ENCODE data around the gene ZNF787. TPM values are rescaled to one million over a fixed set of nuclear protein-coding genes. Genes with fewer than 3 reads are reported as not detected.

Gene ZNF787
- polyA plus RNA-seq, 3 donors, result 1.2 to 16.2 (median 1.8) TPM

DNA sequence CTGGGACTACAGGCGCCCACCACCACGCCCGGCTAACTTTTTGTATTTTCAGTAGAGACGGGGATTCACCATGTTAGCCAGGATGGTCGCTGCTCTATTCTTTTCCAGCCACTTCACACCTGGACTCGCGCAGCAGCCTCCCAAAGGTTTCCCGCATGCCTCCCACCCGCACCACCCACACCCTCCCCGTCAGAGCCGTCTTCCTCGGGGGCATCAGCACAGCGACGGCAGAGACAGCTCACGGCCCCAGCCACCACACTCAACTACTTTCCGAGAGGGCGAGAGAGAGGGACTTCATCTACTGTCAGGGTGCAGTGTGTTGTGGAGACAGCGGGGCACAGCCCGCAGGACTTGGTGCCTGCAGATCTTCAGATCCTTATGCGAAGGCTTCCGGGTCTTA, 5.6 kb downstream of the ZNF787 start:
- Histone ChIP-seq H3K4me3 (replicated peaks in 1 of 3; ENCODE audit: low read depth in 2 of 3, low read length in 3 of 3) (no peak overlapping the region), H3K9me3 (replicated peaks in 1 of 2; ENCODE audit: control insufficient read depth in 1 of 2, insufficient read depth in 1 of 2, low read length in 2 of 2) (no peaks in the 10 kb centered on the region), H3K4me1 (ENCODE audit: control insufficient read depth in 1 of 2, insufficient read depth in 2 of 2, low read length in 2 of 2) (peaks cover 66 to 91% of the 10 kb centered on the region in 2 donors), H3K9ac (ENCODE audit: insufficient read depth, low read length, poor library complexity, severe bottlenecking) (no peak overlapping the region), H3K36me3 (replicated peaks in 1 of 2; ENCODE audit: control insufficient read depth in 1 of 2, insufficient read depth in 2 of 2, low read length in 2 of 2) (peaks cover 0 to 20% of the 10 kb centered on the region in 2 donors), H3K27me3 (ENCODE audit: control insufficient read depth in 2 of 2, insufficient read depth in 2 of 2, low read length in 2 of 2) (no peaks in the 10 kb centered on the region), H3K79me2 (ENCODE audit: insufficient read depth, low read length) (peaks cover 98% of the 10 kb centered on the region), H3K4me2 (replicated peaks; ENCODE audit: extremely low read depth, low read length, poor library complexity, severe bottlenecking) (no peak overlapping the region), H2AFZ (ENCODE audit: insufficient read depth, low read depth, low read length, poor library complexity, severe bottlenecking) (no peak overlapping the region), H4K20me1 (ENCODE audit: insufficient read depth, low read length) (peaks cover 97% of the 10 kb centered on the region), H3K27ac (ENCODE audit: low read depth in 1 of 2, low read length in 2 of 2) (no peak overlapping the region)
- peaks cover 0 to 4% (median 0%) of the 10 kb centered on the region in 3 donors for H3K27me3 Mint-ChIP-seq (ENCODE audit: low read depth in 3 of 3)
- H3K4me3 Mint-ChIP-seq, result no peak overlapping the region
- peaks cover 83% of the 10 kb centered on the region for H3K4me1 Mint-ChIP-seq
- DNase-seq, result no peak
- TF ChIP-seq, protein P1, sequence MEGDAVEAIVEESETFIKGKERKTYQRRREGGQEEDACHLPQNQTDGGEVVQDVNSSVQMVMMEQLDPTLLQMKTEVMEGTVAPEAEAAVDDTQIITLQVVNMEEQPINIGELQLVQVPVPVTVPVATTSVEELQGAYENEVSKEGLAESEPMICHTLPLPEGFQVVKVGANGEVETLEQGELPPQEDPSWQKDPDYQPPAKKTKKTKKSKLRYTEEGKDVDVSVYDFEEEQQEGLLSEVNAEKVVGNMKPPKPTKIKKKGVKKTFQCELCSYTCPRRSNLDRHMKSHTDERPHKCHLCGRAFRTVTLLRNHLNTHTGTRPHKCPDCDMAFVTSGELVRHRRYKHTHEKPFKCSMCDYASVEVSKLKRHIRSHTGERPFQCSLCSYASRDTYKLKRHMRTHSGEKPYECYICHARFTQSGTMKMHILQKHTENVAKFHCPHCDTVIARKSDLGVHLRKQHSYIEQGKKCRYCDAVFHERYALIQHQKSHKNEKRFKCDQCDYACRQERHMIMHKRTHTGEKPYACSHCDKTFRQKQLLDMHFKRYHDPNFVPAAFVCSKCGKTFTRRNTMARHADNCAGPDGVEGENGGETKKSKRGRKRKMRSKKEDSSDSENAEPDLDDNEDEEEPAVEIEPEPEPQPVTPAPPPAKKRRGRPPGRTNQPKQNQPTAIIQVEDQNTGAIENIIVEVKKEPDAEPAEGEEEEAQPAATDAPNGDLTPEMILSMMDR (IDR thresholded peaks at IDR 0.05), result no peak
- no peaks in the 10 kb centered on the region for H3K9me3 Mint-ChIP-seq
- 100% methylated on average over 15 of the region's 21 CpGs for WGBS (ENCODE audit: insufficient coverage)
- intact Hi-C loops (cut with micrococcal nuclease), result no loop called here
- peaks cover 15 to 38% of the 10 kb centered on the region in 2 donors for H3K36me3 Mint-ChIP-seq
- H3K27ac Mint-ChIP-seq, result peak overlapping the region in 3 of 7 donors; percentile 3 to 71 (median 25)

DNA sequence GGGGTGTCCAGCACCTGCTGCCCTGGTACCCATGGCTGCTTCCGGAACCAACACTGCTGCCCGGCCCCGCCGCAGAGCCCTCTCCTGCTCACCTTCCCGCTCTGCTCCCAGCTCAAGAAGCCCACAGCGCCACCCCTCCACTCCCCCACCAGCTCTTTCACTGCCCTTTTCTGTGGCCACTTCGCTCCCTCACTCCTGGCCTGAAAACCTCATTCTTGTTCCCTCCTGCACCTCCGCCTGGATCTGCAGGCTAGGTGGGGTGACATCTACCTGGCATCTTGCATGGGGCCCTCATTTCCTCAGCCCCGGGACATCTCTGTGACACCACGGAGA, 6.4 kb downstream of the ZNF787 start:
- H3K4me3 Mint-ChIP-seq, result no peak overlapping the region
- 91% methylated on average over 8 of the region's 10 CpGs for WGBS (ENCODE audit: insufficient coverage)
- Histone ChIP-seq H3K4me2 (replicated peaks; ENCODE audit: extremely low read depth, low read length, poor library complexity, severe bottlenecking) (no peak overlapping the region), H3K4me1 (ENCODE audit: control insufficient read depth in 1 of 2, insufficient read depth in 2 of 2, low read length in 2 of 2) (peaks cover 70 to 94% of the 10 kb centered on the region in 2 donors), H3K79me2 (ENCODE audit: insufficient read depth, low read length) (peaks cover 100% of the 10 kb centered on the region), H2AFZ (ENCODE audit: insufficient read depth, low read depth, low read length, poor library complexity, severe bottlenecking) (no peak overlapping the region), H4K20me1 (ENCODE audit: insufficient read depth, low read length) (peaks cover 100% of the 10 kb centered on the region), H3K9me3 (replicated peaks in 1 of 2; ENCODE audit: control insufficient read depth in 1 of 2, insufficient read depth in 1 of 2, low read length in 2 of 2) (no peaks in the 10 kb centered on the region), H3K9ac (ENCODE audit: insufficient read depth, low read length, poor library complexity, severe bottlenecking) (peak overlapping the region; percentile 8), H3K4me3 (replicated peaks in 1 of 3; ENCODE audit: low read depth in 2 of 3, low read length in 3 of 3) (no peak overlapping the region), H3K27ac (ENCODE audit: low read depth in 1 of 2, low read length in 2 of 2) (peak overlapping the region in 1 of 2 donors; percentile 51), H3K27me3 (ENCODE audit: control insufficient read depth in 2 of 2, insufficient read depth in 2 of 2, low read length in 2 of 2) (no peaks in the 10 kb centered on the region), H3K36me3 (replicated peaks in 1 of 2; ENCODE audit: control insufficient read depth in 1 of 2, insufficient read depth in 2 of 2, low read length in 2 of 2) (peaks cover 0 to 20% of the 10 kb centered on the region in 2 donors)
- TF ChIP-seq, protein P1 (IDR thresholded peaks at IDR 0.05), result no peak
- peaks cover 15 to 38% of the 10 kb centered on the region in 2 donors for H3K36me3 Mint-ChIP-seq
- no peak for DNase-seq
- no peaks in the 10 kb centered on the region for H3K9me3 Mint-ChIP-seq
- peak overlapping the region in 5 of 7 donors; percentile 4 to 76 (median 64) for H3K27ac Mint-ChIP-seq
- intact Hi-C loops (cut with micrococcal nuclease), result no loop called here
- peaks cover 0 to 4% (median 0%) of the 10 kb centered on the region in 3 donors for H3K27me3 Mint-ChIP-seq (ENCODE audit: low read depth in 3 of 3)
- peaks cover 86% of the 10 kb centered on the region for H3K4me1 Mint-ChIP-seq

All from CD14-positive monocyte (primary cell).